Heart right ventricle (tissue), 16 donors: ENCODE measurements around the gene PEDS1. TPM values are rescaled to one million over a fixed set of nuclear protein-coding genes. Genes with fewer than 3 reads are reported as not detected.

Source experiments
- ATAC-seq, 8 donors: fragments of 200-7000 bp; cut with Tn5 transposase; one replicate each; pipeline ENCODE4 v1.9.1; 2020; ENCODE audit warnings: mild to moderate bottlenecking in 8 of 8, moderate library complexity in 8 of 8, moderate number of reproducible peaks in 1 of 8
- DNase-seq, 2 donors: peaks; one replicate each; pipeline ENCODE4 v3.0.0-alpha.2; 2020
- H3K27ac ChIP-seq, 10 donors: fragments of 200-600 bp; sonication (generic) in 2 of 10; one replicate each; pipeline versions ENCODE4 v1.5.0 to v1.8.0; 2020 to 2022; ENCODE audit warnings: mild to moderate bottlenecking in 3 of 10
- H3K27me3 ChIP-seq, 7 donors: fragments of 200-600 bp; one replicate each; pipeline ENCODE4 v1.8.0; 2021 to 2022; ENCODE audit warnings: mild to moderate bottlenecking in 2 of 7
- H3K36me3 ChIP-seq, 9 donors: fragments of 200-600 bp; sonication (generic) in 1 of 9; one replicate each; pipeline versions ENCODE4 v1.5.0 to v1.8.0; 2020 to 2022; ENCODE audit warnings: mild to moderate bottlenecking in 2 of 9
- H3K4me1 ChIP-seq, 9 donors: fragments of 200-600 bp; sonication (generic) in 1 of 9; one replicate each; pipeline versions ENCODE4 v1.5.0 to v1.8.0; 2020 to 2022; ENCODE audit warnings: mild to moderate bottlenecking in 4 of 9
- H3K4me3 ChIP-seq, 10 donors: fragments of 200-600 bp; sonication (generic) in 2 of 10; one replicate each; pipeline versions ENCODE4 v1.5.0 to v1.8.0; 2020 to 2022; ENCODE audit warnings: mild to moderate bottlenecking in 7 of 10, moderate library complexity in 2 of 10
- H3K9me3 ChIP-seq, 11 donors: fragments of 200-600 bp in 10 of 11; sonication (generic) in 2 of 11; one replicate each; pipeline versions ENCODE4 v1.5.0 to v1.8.0; 2013 to 2022; ENCODE audit warnings: mild to moderate bottlenecking in 2 of 11, control low read depth in 1 of 11, moderate library complexity in 1 of 11
- WGBS, 2 donors: extraction: QIAGEN DNeasy Blood & Tissue Kit; methylation state at CpG; one replicate each; pipeline ENCODE4 v1.1.7; 2013; ENCODE audit warnings: inconsistent platforms in 1 of 2; 5-methylcytosine and 5-hydroxymethylcytosine counted together
- intact Hi-C, 10 donors: fragments of 100-400 bp; cut with DNase I; formaldehyde crosslinking; loops; one replicate each; pipeline versions ENCODE4 v1.11.1 to v1.14.2; 2022
- polyA plus RNA-seq, 2 donors: library from polyadenylated mRNA; stranded (reverse); fragments of 200-250 nt; gene quantifications; one replicate each; pipeline ENCODE4 v1.2.3, GENCODE V29; 2013
- total RNA-seq, 10 donors: library from RNA; stranded (reverse); fragmentation: NEBNext Ultra II Directional in 3 of 10; extraction: Animal tissue kit (Norgen Biotek cat#: 25700) in 3 of 10; gene quantifications; one replicate each; pipeline versions ENCODE4 v1.2.1 to v1.2.4, GENCODE V29; 2021 to 2023
- TF ChIP-seq, protein P1 (sequence below), 9 donors: fragments of 200-600 bp; sonication (generic) in 2 of 9; IDR thresholded peaks; one replicate each; pipeline versions ENCODE4 v1.5.0 to v1.8.0; 2021 to 2022; ENCODE audit warnings: antibody characterized with exemption in 9 of 9, mild to moderate bottlenecking in 5 of 9, moderate library complexity in 1 of 9
- donor health status: Arrhythmogenic right ventricular cardiomyopathy.
- donor health status: ischemic (EF 13 %, LVEDD 7.1; RV severe dilation, severe dysfunction).
- donor health status: healthy with polysubstance abuse.
- donor health status: DM: no; HTN: yes; CAD: no.
- donor health status: DM: no; HTN: no; CAD: no.
- donor health status: ischemic (EF 25% LVEDD 6.9; RV normal size, moderate dysfunction).
- donor health status: ischemic (EF 25% LVEDD 5.7; RV mildly dilated, moderate dysfunction).
- donor health status: healthy.
- donor health status: DM: yes; HTN: yes; CAD: no.
- donor health status: Ischemic cardiomyopathy.
- donor health status: ischemic (EF 35%, LVEDD 5.7; RV mildly dilated, moderate dysfunction).
- donor health status: nonischemic (EF 11% LVEDD 7.7; RV severe dilation, severe dysfunction).
- donor health status: DM: yes; HTN: yes; CAD: no.
- donor health status: PGD.
- donor health status: ischemic (EF 29% LVEDD 5.4; RV normal size, mild dysfunction).
- donor health status: nonischemic (EF 23%, LVEDD 6.1; RV moderate dilation, normal function).

The PEDS1 gene
- total and polyA plus RNA-seq, 12 donors, result 12.2 to 40.2 (median 24.7) TPM

DNA sequence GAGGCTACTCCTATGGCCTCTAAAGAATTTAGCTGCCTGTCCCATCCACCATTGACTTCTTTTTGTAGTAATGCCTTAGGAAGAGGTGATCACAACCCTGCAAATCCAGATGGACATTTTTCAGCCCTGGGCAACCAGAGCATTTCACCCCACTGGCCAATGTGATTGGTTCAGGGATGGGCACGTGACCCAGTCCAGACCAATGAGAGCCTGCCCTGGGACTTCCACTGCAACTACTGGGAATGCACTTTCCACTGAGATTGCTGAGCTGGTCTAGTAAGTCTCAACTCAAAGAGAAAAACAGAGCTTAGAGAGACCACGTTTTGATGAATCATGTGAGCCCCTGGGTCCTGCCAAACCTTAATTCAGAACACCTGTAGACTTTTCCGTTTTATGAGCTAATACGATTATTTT lies 31.7 kb downstream of the PEDS1 start:
- TF ChIP-seq, protein P1, sequence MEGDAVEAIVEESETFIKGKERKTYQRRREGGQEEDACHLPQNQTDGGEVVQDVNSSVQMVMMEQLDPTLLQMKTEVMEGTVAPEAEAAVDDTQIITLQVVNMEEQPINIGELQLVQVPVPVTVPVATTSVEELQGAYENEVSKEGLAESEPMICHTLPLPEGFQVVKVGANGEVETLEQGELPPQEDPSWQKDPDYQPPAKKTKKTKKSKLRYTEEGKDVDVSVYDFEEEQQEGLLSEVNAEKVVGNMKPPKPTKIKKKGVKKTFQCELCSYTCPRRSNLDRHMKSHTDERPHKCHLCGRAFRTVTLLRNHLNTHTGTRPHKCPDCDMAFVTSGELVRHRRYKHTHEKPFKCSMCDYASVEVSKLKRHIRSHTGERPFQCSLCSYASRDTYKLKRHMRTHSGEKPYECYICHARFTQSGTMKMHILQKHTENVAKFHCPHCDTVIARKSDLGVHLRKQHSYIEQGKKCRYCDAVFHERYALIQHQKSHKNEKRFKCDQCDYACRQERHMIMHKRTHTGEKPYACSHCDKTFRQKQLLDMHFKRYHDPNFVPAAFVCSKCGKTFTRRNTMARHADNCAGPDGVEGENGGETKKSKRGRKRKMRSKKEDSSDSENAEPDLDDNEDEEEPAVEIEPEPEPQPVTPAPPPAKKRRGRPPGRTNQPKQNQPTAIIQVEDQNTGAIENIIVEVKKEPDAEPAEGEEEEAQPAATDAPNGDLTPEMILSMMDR (IDR thresholded peaks at IDR 0.05), result no peak
- peaks cover 0 to 45% (median 28%) of the 10 kb centered on the region in 9 donors for H3K36me3 ChIP-seq
- no peak overlapping the region for H3K4me3 ChIP-seq
- ATAC-seq (no peak), DNase-seq (no peak)
- 86 to 88% methylated on average over 4 of the region's 4 CpGs for WGBS, 2 donors
- peaks cover 0 to 6% (median 0%) of the 10 kb centered on the region in 11 donors for H3K9me3 ChIP-seq
- H3K27ac ChIP-seq, result peak overlapping the region in 1 of 10 donors; percentile 31
- intact Hi-C loops, result loop anchor here in 8 of 10 donors (1.0 to 5.0 kb wide), 6 partner anchors 45 to 50 kb away; no protein-coding TSS in a partner anchor
- no peaks in the 10 kb centered on the region for H3K27me3 ChIP-seq
- H3K4me1 ChIP-seq, result peaks cover 0 to 10% (median 6%) of the 10 kb centered on the region in 9 donors

DNA sequence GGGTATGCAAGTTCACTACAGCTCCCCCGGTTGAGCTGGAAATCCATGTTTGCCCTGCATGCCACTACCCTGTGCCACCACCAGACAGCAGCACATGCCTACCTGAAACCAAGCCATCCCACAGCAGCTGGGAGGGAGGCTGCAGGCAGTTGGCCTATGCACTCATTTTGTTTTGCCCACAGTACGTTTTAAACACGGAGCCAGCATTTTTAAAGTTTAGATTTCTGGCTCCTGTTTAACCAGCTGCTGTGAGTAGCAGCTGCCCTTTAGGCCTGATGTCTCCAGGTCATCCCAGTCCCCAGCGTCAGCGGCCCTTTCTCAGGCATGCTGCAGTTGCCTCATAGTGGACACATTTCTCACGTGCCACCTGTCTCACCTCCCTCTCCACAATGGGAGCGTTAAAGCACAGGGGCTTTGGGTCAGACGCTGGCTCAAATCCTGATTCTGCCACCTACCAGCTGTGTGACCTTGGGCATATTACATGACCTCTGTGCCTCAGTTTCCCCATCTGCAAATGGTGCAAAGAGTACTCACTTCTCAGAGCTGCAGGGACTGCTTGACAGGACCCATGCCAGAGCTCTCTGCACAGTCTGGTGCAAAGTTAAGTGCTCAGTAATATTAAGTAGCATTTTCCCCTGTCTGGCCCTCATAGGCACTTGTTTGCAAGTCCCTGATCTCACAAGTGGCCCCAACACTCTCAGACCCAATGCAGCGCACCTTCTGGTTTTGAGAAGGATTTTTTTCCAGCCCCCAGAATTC lies 32.4 kb downstream of the PEDS1 start:
- intact Hi-C loops, result loop anchor here in 9 of 10 donors (1.0 to 5.0 kb wide), 6 partner anchors 46 to 51 kb away; no protein-coding TSS in a partner anchor
- WGBS, 2 donors, result 37 to 42% methylated on average over 9 of the region's 9 CpGs
- peak overlapping the region in 2 of 10 donors; percentile 11 to 31 for H3K27ac ChIP-seq
- H3K4me1 ChIP-seq, result peaks cover 0 to 15% (median 7%) of the 10 kb centered on the region in 9 donors
- peak; percentile 62 to 82 (median 77) for ATAC-seq
- DNase-seq, result peak in 1 of 2 donors; percentile 58
- peaks cover 0 to 38% (median 21%) of the 10 kb centered on the region in 9 donors for H3K36me3 ChIP-seq
- TF ChIP-seq, protein P1 (IDR thresholded peaks at IDR 0.05), result peak; percentile 60 to 84 (median 80)
- no peak overlapping the region for H3K4me3 ChIP-seq
- peaks cover 0 to 6% (median 0%) of the 10 kb centered on the region in 11 donors for H3K9me3 ChIP-seq
- H3K27me3 ChIP-seq, result no peaks in the 10 kb centered on the region

DNA sequence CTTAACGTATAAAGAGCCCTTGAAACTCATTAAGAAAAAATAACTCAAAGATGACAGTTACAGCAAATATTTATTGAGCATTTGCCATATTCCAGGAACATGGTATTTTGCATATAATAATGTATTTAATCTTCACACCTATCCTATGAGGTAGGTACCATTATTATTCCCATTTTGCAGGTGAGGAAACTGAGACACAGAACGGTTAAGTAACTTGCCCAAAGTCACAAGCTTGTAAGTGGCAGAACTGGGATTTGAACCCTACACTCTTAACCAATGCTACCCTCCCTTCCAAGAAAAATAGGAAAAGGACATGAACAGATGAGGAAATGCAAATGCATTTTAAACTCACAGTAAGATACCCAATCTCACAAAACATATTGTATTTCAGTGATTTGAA lies 35.3 kb downstream of the PEDS1 start:
- no peaks in the 10 kb centered on the region for H3K27me3 ChIP-seq
- 83 to 89% methylated on average over 2 of the region's 2 CpGs for WGBS, 2 donors
- H3K4me3 ChIP-seq, result no peak overlapping the region
- no peak for DNase-seq
- TF ChIP-seq, protein P1 (IDR thresholded peaks at IDR 0.05), result no peak
- intact Hi-C loops, result loop anchor here in 1 of 10 donors (10.0 kb wide), 1 partner anchor 347 kb away; no protein-coding TSS in a partner anchor
- peaks cover 10 to 41% (median 28%) of the 10 kb centered on the region in 9 donors for H3K4me1 ChIP-seq
- no peak overlapping the region for H3K27ac ChIP-seq
- no peak for ATAC-seq
- peaks cover 0 to 9% (median 2%) of the 10 kb centered on the region in 9 donors for H3K36me3 ChIP-seq
- peaks cover 0 to 6% (median 0%) of the 10 kb centered on the region in 11 donors for H3K9me3 ChIP-seq

DNA sequence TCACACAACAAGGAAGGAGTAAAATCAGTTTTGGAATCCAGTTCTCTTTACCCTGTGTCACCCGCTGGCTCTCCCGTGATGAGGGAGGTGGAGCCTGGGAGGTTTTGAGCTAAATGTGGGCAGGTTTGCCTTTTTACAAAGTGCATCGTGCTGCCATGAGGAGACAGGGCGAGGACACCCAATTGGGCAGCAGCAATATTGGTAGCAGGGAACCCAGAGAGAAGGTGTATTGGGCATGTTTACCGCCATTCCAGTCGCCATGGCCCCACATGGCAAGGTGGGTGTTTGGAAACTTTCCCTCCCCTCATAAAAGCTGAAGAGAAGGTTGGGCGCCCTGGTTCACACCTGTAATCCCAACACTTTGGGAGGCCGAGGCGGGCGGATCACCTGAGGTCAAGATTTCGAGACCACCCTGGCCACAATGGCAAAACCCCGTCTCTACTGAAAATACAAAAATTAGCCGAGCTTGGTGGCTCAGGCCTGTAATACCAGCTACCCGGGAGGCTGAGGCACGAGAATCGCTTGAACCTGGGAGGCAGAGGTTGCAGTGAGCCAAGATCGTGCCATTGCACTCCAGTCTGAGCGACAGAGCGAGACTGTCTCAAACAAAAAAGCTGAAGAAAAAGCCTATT lies 37.0 kb downstream of the PEDS1 start:
- H3K4me3 ChIP-seq, result peak overlapping the region in 7 of 10 donors; percentile 2 to 63 (median 59)
- intact Hi-C loops, result loop anchor here in 1 of 10 donors (10.0 kb wide), 1 partner anchor 348 kb away; no protein-coding TSS in a partner anchor
- peak overlapping the region in 9 of 10 donors; percentile 57 to 86 (median 72) for H3K27ac ChIP-seq
- 89 to 93% methylated on average over 19 of the region's 19 CpGs for WGBS, 2 donors
- DNase-seq (no peak), ATAC-seq (no peak)
- H3K27me3 ChIP-seq, result no peaks in the 10 kb centered on the region
- H3K36me3 ChIP-seq, result no peaks in the 10 kb centered on the region
- H3K4me1 ChIP-seq, result peaks cover 14 to 48% (median 35%) of the 10 kb centered on the region in 9 donors
- H3K9me3 ChIP-seq, result no peaks in the 10 kb centered on the region
- TF ChIP-seq, protein P1 (IDR thresholded peaks at IDR 0.05), result no peak
